Measurements from ENCODE around the gene OR4C3.
"Not testable (repeated sequence)": the region's sequence is repeated elsewhere in the genome, so short reads cannot be mapped to it uniquely, and the experiment has no call there.

DNA sequence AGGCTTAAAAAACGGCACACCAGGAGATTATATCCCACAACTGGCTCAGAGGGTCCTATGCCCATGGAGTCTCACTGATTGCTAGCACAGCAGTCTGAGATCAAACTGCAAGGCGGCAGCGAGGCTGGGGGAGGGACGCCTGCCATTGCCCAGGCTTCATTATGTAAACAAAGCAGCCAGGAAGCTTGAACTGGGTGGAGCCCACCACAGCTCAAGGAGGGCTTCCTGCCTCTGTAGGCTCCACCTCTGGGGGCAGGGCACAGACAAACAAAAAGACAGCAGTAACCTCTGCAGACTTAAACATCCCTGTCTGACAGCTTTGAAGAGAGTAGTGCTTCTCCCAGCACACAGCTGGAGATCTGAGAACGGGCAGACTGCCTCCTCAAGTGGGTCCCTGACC is 21.6 kb downstream of the OR4C3 start:
- TF ChIP-seq CTCF (conservative IDR thresholded peaks at IDR 0.05 in 1 of 2, IDR thresholded peaks at IDR 0.05 in 1 of 2; ENCODE audit: extremely low read depth in 1 of 2, insufficient read depth in 1 of 2, low read depth in 1 of 2, low read length in 2 of 2); EZH2 (IDR thresholded peaks at IDR 0.05; ENCODE audit: borderline replicate concordance, low read length): not testable (repeated sequence)
